ENCODE data around the gene NTPCR. TPM values are rescaled to one million over a fixed set of nuclear protein-coding genes. Genes with fewer than 3 reads are reported as not detected.
"Not testable (repeated sequence)": the region's sequence is repeated elsewhere in the genome, so short reads cannot be mapped to it uniquely, and the experiment has no call there.

Gene NTPCR, protein sequence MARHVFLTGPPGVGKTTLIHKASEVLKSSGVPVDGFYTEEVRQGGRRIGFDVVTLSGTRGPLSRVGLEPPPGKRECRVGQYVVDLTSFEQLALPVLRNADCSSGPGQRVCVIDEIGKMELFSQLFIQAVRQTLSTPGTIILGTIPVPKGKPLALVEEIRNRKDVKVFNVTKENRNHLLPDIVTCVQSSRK
- total RNA-seq: 12.6 TPM

DNA sequence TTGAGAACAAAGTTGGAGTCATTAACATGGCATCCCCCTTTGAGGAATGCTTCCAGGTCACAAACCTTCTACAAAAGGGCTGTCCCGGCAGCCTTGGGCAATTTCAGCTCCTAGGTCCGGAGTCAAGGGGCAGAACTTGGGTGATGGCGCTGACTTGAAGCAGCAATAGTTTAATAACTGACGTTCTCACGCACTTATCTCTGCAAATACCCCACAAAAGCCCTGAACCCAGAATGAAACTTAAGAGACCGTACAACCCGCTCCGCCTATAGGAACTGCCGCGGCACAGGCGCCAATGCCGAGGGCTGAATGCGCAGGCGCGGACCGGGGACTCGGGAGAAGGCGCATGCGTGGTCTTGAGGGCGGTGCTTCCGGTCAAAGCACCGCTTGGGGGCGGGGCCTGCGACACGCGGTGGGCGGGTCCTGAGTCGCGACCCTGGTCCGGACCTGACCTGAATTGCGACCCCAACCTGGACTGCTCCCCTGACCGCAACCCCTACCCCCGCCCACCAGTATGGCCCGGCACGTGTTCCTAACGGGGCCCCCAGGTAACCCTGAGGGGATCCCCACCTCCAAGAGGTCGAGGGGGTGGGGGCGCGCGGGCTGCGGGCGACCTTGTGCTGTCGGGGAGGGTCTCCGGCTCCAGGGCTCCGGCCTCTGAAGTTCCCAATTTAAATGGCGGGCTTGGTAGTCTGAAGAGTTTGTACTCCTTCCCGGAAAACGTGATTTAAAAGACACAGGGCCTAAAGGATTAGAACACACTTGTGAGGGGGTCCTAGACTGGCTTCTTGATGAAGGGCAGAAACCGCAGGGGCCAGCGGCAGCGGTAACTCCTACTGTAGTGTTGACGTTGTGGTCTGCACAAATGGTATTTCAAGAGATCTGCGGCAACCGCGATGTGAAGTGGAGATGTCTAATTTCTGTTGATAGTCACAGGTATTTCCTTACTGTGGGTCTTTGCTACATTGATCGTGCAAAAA, at the start of gene NTPCR:
Gene NTPCR (plus strand): TSS at position 415 of the 980 bp plus-strand sequence. CDS start 100 bp downstream, at position 515.
- FAIRE-seq (peak; percentile 13), DNase-seq (ENCODE audit: low spot score in 2 of 2) (peak; percentile 86 to 94)

DNA sequence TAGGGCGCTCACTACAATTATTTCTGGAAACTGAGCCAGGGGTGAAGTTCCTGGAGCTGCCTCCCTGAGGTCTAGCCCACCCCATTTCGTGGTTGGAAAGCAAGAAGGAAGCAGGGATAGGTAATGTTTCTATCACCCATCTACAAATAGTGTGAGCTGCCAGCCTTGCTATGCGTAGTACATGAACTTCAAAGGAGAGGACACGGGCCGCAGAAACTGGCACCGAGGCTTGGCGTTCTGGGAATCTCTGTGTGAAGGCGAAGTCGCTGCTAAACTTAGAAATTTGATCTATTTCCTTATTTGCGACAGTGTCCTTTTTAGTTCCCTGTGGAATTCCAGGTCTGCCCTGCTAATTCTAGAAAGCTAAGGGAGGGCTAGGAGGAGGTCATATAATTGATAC, 49.6 kb upstream of the NTPCR start:
- FAIRE-seq: no peak
- DNase-seq (ENCODE audit: low spot score in 2 of 2): no peak

DNA sequence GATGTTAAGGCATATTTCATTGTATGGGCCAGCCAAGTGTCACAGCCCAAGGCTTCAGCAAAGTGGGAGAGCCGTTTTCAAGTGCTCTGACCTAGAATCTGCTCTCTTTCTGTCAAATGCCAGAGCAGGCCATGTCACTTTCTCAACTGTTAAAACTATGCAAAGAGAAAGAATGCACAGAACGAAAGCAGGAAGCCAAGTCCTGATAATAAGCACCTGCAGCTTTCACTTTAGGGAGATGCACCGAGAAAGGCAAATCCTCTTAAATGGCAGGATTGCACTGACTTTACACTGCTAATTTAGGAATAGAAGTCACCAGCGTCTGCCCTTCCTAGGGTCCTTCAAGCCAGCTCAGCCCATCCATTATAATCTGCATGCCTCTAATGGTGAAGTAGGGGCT, 49.2 kb upstream of the NTPCR start:
- FAIRE-seq (no peak), DNase-seq (ENCODE audit: low spot score in 2 of 2) (no peak)

DNA sequence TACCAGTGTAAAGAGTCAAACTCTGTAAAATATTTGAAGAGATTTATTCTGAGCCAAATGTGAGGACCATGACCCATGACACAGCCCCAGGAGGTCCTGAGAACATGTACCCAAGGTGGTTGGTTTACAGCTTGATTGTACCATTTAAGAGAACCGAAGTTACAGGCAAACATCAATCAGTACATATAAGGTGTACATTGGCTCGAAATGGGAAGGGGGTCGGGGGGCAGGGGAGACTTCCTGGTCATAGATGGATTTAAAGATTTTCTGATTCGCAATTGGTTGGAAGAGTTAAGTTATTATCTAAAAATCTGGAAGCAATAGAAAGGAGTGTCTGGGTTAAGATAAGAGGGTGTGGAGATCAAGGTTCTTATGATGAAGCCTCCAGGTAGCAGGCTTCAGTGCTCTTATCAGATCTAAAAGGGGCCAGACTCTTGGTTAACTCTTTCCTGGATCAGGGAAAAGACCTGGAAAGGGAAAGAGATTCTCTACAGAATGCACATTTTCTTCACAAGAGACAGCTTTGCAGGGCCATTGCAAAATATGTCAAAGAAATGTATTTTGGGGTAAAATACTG, 47.5 kb upstream of the NTPCR start:
- no peak for DNase-seq (ENCODE audit: low spot score in 2 of 2)
- no peak for FAIRE-seq

DNA sequence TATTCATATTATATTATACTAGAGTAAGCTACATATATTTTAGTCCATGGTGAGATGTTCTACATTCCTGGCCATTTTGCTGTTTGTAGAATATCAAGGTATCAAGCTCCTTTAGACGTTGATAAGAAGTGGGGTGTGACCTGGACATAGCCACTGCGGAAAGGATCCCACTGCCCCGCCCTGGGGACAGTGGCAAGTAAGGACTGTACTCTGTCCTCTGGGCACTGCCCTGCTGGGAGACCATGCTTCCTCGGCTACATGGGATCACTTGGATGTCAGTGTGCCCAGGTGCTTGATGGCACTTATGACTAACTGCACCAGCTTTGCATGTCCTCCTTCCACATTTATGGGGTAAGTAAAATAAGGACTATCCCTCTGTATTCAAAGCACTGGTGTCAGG, 46.3 kb upstream of the NTPCR start:
- FAIRE-seq (no peak), DNase-seq (ENCODE audit: low spot score in 2 of 2) (no peak)

DNA sequence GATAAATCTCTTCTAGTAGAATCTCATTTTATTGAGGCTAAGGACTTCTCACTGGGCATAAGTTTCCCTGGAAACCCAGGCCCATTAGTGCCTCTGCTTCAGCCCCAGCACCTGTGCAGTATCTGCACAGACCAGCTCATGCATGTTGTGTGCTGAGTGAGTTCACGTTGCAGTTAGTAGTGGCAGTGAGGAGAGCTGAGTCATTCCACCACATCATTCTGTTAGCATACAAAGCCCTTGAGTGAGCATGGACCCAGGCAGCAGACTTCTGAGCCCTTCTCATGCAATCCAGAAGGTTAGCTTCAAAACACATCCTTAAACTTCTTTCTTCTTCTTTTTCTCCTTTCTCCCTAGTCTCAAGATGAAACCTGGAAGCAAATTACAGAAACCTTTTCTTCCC, 45.8 kb upstream of the NTPCR start:
- DNase-seq (ENCODE audit: low spot score in 2 of 2): no peak
- FAIRE-seq: no peak

DNA sequence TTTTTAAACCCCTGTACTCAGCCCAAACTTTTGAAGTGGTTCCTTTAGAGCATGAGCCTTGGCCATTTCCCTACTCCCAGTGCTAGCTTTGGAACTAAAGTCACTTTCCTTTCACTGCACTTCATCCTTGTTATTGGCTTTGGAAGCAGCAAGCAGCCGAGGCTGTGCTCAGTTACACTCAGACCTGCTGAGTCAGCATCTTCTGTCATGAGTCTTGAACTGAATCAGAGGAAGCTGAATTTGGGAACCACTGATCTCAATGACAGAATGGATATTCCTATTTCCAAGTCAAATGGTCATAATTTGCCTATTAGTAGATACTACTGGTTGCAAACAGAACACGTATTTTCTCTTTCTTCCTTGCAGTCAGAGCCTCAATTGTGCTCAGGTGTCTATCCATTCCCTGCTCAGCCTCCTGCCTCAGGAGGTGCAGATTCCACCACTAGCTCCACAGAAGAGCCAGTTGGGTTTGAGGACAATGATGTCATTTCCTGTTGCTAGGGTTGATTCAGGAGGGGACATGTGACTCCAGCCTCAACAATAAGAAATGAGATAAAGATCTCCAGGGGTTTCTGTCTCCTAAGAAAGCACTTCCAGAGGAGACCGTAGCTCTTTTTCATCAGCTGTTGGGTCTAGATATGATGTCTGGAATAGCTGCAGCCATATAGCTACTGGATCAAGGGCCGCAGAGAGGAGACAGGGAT, 44.9 kb upstream of the NTPCR start:
- DNase-seq (ENCODE audit: low spot score in 2 of 2) (no peak), FAIRE-seq (no peak)

DNA sequence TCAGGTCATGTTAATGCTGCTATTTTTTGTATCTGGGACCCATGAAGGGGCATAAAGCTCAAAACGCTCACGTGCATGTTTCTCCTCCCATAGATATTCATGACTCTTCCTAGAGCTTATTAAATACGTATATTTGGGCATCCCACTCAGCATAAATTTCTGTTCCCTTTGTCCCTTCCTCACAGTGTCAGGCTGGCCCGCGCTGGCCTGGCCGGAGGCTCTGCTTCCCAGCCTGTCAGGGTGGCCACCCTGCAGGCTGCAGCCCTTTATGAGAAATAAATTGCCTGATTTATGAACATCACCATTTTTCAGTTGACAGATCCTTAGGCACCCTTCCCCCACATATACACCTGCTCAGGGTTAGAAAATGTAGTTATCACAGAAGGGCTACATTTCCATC, 44.0 kb upstream of the NTPCR start:
- DNase-seq (ENCODE audit: low spot score in 2 of 2) (no peak), FAIRE-seq (no peak)

DNA sequence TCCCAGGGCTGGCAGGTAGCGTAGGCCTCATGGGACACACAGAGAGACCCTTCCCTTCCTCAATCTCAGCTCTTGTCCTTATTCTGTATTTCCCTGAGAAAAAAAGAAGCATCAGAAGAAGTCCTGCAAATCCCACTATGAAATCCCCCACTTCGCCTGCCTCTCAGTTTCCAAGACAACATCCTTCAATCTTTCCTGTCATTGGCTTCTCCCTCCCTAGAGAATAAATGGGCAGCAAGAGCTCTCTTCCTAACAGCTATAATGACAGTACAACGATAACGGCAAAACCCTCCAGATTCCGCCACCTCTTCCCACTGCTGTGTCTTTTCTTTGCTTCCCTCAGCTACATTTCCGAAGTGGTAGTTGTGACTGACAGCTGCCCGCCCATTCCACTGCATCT, 41.6 kb upstream of the NTPCR start:
- DNase-seq (ENCODE audit: low spot score in 2 of 2) (no peak), FAIRE-seq (no peak)

DNA sequence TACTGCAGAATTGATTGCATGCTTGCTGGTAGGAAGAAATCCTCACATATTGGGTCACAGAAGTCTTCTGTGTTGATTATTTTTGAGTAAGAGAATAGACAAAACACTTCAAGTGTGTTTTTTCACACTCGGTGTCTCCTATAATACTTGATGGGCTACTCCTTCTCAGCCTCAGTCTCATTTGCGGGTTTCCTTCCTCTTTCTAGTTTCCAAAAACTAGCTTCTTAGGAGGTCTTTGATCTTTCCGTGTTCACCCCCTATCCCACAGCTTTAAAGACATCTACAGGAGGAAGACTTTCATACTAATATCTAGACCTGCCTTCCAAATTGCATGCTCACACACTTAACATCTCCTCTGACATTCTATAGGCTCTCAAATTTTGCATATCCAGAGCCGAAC, 40.7 kb upstream of the NTPCR start:
- no peak for DNase-seq (ENCODE audit: low spot score in 2 of 2)
- no peak for FAIRE-seq

DNA sequence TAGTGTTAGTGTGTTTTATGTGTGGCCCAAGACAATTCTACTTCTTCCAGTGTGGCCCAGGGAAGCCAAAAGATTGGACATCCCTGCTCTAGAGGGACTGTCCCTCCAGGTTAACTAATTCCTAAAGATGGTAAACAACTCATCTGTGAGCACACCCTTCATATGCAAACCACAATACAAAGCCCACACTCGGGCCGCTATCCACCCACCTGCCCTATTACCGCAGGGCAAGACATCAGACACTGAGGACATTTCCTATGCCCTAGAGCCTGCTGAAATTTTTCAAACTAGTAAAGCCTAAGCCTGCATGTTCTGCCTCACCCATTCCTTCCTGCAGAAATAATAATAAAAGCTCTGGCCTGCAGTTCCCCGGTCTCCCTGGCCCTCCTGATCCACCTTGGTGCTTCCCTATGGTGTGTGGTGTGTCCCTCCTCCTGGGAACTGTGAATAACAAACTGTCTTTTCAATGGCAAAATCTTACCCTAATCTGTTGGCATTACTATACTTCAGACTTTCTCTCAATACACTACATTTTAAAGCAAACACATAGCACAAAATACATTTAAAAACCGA, 39.3 kb upstream of the NTPCR start:
- FAIRE-seq (no peak), DNase-seq (ENCODE audit: low spot score in 2 of 2) (no peak)

DNA sequence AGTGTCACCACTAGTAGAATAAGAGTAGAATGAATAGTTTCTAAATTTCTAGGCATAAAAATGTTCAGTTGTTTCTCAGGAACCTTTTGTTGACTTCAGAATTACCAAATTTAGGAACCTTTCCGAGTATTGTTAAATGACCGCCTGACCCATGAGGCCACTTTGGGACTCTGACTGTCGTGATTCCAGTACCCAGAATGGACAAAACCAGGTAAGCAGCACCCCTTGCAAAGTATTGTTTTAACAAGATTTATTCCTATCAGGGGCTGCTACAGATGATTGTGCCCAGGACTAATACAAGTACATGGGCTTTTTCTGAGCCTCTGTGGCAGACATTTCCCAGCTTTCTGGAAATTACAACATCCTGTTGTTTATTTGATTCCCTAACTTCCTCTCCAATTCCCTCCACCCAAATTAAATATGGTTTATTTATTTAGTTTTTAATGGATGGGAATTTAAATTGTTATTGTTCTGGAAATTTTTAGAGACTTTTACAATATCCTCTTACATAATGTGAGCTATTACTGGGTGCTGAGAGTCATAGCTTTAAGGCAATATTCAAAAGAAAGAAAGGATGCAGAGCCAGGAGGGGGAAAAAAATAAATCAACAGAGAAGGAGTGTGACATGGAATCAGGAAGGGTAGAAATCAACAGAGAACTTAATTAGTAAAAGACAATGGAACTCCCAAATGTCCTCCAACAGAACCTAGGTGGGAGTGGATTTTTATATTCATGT, 37.4 kb upstream of the NTPCR start:
- DNase-seq (ENCODE audit: low spot score in 2 of 2): no peak
- no peak for FAIRE-seq

DNA sequence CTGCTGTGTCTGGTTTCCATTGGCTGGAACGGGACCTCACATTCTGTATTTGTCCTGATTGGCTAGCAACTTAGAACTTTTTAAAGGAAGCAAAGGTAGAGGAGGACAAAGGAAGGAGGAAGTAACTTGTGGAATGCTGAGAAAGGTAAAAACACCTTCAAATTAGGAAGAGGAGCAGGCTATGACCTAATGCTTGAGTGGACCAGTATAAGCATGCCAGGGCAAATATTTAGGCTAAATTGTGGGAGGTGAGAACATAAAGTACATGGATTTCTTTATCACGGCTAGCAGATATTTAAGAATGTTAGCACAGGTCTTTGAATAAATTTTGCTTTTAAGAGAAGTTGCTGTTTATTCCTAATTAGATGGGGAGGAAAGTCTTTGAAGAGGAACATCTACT, 36.1 kb upstream of the NTPCR start:
- FAIRE-seq; DNase-seq (ENCODE audit: low spot score in 2 of 2): not testable (repeated sequence)

DNA sequence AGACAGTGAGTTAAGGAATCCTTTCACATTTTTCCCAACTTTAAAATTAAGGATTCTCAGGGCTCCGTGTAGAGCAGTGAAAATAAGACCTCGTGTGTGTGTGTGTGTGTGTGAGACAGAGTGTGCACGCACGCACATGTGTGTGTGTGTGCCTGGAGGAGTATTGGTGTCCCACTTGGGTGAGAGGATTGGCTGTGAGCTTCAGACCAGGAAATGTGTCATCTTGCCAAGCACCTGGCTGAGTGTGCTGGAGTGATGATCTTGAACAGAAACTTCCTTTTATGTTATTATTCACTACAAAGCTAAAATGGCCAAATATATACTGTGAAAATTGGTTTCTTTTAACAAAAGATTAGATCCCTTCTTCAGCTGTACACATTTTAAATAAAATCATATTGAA, 35.2 kb upstream of the NTPCR start:
- FAIRE-seq (no peak), DNase-seq (ENCODE audit: low spot score in 2 of 2) (no peak)

DNA sequence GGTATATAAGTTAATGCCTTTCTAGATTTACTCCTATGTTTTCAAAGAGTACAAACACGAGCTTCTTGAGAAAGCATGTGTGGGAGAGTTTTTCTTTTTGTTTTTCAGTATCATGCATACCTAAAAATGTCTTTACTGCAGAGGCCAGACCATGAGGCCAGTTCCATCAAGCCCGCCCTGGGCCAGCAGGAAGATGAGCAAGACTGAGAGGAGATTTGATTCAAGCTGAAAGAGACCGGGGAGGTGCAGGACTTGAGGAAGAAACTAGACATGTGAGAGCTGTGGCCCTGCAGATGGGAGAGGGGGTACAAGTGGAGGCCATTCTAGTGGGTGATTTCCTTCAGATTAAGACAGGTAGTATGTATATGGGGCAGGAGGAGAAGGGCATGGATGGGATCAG, 33.4 kb upstream of the NTPCR start:
- FAIRE-seq (no peak), DNase-seq (ENCODE audit: low spot score in 2 of 2) (no peak)

DNA sequence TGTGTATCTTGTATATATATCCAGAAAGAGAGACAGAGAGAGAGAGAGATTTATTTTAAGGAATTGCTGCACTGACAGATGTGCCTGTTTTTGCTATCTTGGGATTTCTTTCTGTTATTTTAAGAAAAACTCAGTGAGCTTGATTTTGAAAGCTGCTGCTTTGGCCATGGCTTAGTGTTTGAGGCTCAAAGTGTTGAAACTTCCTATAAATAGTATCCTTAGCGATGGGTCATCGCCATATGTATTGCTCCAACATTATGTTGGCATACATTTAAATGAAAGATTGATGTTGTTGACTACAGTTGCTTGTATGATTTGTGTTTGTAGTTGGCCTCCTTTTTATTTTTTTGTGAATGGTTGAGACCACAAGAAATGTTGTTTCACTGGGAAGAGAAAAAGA, 29.0 kb upstream of the NTPCR start:
- no peak for DNase-seq (ENCODE audit: low spot score in 2 of 2)
- FAIRE-seq: no peak

DNA sequence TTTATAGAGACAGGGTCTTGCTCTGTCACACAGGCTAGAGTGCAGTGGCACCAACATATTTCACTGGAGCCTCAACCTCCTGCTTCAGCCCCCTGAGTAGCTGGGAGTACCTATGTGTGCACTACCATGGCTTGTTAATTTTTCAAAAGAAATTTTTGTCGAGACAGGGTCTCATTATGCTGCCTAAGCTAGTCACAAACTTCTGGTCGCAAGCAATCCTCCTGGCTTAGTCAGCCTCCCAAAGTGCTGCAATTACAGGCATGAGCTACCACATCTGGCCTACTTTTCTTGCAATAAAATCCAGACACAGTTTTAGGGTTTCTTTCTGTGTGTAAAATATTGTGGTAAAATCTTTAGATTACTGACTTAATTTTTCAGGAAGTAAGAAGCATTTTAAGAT, 27.9 kb upstream of the NTPCR start:
- FAIRE-seq: no peak
- no peak for DNase-seq (ENCODE audit: low spot score in 2 of 2)

DNA sequence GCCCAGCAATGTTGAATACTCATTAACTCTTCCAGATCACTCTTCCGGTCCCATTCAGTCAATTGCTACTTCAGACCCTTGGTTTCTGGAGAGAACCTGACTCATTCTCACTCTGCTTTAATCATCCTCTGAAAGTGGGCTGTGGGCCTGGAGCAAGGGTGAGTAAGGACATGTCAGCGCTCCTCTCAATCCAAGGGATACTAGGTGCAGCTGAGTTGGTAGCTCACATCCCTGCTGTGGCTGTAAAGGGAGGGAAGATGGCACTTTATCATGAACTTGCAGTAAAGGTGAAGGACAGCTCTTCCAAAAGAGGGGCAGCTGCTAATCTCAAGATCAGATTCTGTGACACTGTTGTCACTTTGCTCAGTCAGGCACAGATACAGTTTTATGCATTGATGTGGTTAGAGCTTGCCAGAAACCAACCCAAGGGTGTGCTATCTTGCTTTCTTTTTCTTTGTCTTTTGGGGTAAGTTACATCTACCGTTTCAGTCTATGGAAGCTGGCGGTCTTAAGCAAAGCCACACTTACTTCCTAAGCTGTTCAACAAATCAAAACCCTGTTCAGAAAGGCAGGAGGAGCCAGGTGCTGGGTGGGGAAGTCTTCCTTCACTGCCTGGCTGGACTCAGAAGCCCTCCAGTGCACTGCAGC, 26.5 kb upstream of the NTPCR start:
- DNase-seq (ENCODE audit: low spot score in 2 of 2): no peak
- no peak for FAIRE-seq

DNA sequence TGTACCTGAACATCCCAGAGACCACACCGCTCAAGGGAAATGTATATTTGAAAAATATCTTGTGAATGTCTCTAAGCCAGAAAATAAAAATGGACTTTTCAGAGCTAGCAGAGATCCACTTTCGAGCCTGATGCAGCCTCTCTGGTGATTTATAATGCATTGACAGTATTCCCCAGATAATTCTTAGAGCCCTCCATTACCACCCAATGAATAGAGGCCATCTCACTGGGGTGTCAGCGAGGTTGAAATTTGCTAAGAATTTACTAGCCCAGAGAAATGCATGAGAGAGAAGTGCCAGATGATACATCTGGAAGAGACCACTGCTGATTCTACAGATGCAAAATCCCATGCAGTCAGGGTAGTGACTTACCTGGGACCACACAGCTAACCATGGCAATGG, 25.5 kb upstream of the NTPCR start:
- no peak for DNase-seq (ENCODE audit: low spot score in 2 of 2)

More for the DNA sequence above, 25.5 kb upstream of the NTPCR start:
- no peak for FAIRE-seq

Data from frontal cortex (tissue), 4 donors.